ENCODE data around the gene GNG12. TPM values are rescaled to one million over a fixed set of nuclear protein-coding genes. Genes with fewer than 3 reads are reported as not detected.

Gene GNG12
- total RNA-seq, 2 experiments from 2014 or later, result 0.05 TPM

DNA sequence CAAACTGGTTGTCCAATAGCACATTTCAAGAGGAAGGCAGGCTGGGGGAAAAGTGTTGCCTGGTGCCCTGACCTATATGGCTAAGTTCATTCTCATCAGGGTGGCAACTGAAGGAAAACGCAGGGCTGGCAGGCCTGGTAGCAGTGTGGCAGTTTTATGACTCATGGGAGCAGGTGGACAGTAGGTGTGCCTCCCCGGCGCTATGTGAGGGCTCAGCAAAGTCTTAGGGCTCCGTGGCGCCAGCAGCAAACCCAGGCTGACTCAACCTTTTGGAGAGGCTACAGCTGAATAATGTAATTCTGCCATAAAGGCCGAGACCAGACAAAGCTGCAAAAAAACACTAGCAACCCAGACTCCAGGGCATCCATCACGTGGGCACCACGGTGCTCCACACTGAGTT, 124.7 kb downstream of the GNG12 start:
- H3K36me3 Mint-ChIP-seq (ENCODE audit: low read depth), result no peaks in the 10 kb centered on the region
- no peak for DNase-seq
- H3K9me3 Mint-ChIP-seq, result no peaks in the 10 kb centered on the region
- no peak overlapping the region for H3K4me3 Mint-ChIP-seq
- H3K27me3 Mint-ChIP-seq, result peaks cover 5% of the 10 kb centered on the region
- H3K4me1 Mint-ChIP-seq, result peaks cover 2% of the 10 kb centered on the region
- POLR2A ChIA-PET, result no interaction called here
- no peak overlapping the region for H3K27ac Mint-ChIP-seq
- CTCF ChIA-PET, result no interaction called here

DNA sequence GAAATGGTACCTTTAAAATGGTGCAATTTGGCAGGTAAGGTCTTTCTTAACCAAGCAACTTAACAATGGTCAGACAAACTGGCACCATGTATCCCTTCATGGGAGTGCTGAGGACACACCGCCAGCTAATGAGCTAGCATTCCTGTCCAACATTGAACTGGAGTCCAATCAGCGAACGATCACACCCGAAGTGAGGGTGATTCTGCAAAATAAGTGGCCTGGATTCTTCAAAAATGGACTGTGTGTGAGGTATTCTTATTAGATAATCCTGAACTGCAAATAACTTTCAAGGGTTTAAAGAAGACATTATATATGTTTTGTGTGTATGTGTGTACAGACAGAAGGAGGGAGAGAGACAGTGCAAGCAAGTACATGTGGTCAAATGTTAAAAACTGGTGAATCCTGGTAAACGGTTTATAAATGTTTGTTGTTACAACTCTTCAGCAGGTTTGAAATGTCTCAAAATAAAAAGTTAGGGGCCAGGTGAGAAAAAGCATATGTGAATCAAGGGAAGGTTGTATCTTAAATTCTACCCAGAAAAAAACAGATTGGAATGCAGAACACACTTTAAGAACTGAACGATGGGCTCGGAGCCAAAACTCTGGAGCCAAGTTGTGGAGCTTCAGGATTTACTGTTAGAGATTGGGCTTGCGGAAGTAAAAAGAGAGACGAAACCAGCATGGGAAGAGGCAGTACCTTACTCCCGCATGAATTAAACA, 127.4 kb downstream of the GNG12 start:
- H3K27me3 Mint-ChIP-seq, result peaks cover 5% of the 10 kb centered on the region
- H3K4me1 Mint-ChIP-seq, result no peaks in the 10 kb centered on the region
- ChIA-PET CTCF (no interaction called here), POLR2A (no interaction called here)
- H3K9me3 Mint-ChIP-seq, result no peaks in the 10 kb centered on the region
- no peak overlapping the region for H3K4me3 Mint-ChIP-seq
- H3K27ac Mint-ChIP-seq, result no peak overlapping the region
- DNase-seq, result no peak
- no peaks in the 10 kb centered on the region for H3K36me3 Mint-ChIP-seq (ENCODE audit: low read depth)

DNA sequence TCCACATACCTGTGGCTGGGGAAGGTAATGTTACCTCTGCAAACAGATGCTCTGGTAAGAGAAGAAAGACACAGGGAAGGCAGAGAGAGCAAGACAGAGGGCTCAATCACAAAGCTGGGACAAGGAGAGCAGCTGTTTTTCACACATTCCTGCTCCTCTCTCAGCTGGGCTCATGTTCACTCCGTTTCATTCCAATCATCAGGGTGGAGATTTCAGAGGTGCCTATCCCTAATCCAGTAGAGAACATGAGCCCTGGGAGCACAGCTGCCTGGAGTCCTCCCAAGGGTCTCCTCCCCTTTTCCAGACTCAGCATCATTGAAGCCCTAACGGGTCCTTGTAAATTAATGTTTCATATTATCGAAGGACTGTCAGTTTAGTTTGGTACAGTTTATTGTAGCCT, 128.9 kb downstream of the GNG12 start:
- no peaks in the 10 kb centered on the region for H3K36me3 Mint-ChIP-seq (ENCODE audit: low read depth)
- H3K27ac Mint-ChIP-seq, result no peak overlapping the region
- DNase-seq, result no peak
- H3K27me3 Mint-ChIP-seq, result peaks cover 5% of the 10 kb centered on the region
- ChIA-PET POLR2A (interaction anchor here (1.2 kb wide), 1 partner anchor 19 kb away, joined by 6 read pairs; the partner anchor contains the start of gene GADD45A), CTCF (interaction anchor here (3.6 kb wide), 1 partner anchor 57 kb away, joined by 11 read pairs; no protein-coding TSS in a partner anchor)
- no peak overlapping the region for H3K4me3 Mint-ChIP-seq
- no peaks in the 10 kb centered on the region for H3K9me3 Mint-ChIP-seq
- peaks cover 2% of the 10 kb centered on the region for H3K4me1 Mint-ChIP-seq

DNA sequence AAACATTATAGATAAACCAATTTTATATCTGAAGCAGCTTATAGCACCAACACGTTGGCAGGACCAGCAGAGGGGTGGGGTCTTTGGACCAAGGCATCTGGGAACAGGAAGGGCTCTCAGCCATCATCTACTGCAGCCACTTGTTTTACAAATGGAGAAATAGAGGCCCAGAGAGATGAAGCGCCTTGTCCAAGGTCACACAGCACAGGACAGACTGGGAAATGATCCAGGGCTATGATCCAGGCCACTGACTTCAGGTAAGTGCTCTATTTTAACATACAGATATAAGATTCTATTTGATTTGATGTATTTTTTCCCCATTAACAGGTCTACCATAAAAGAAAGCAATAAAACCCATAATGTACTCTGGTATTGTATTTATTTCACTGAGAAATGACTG, 131.4 kb downstream of the GNG12 start:
- CTCF ChIA-PET, result interaction anchor here (3.6 kb wide), 1 partner anchor 59 kb away, joined by 11 read pairs; no protein-coding TSS in a partner anchor
- H3K36me3 Mint-ChIP-seq (ENCODE audit: low read depth), result no peaks in the 10 kb centered on the region
- H3K4me3 Mint-ChIP-seq, result no peak overlapping the region
- no peaks in the 10 kb centered on the region for H3K9me3 Mint-ChIP-seq
- H3K27ac Mint-ChIP-seq, result no peak overlapping the region
- peaks cover 2% of the 10 kb centered on the region for H3K4me1 Mint-ChIP-seq
- POLR2A ChIA-PET, result no interaction called here
- H3K27me3 Mint-ChIP-seq, result peaks cover 5% of the 10 kb centered on the region
- DNase-seq, result no peak

DNA sequence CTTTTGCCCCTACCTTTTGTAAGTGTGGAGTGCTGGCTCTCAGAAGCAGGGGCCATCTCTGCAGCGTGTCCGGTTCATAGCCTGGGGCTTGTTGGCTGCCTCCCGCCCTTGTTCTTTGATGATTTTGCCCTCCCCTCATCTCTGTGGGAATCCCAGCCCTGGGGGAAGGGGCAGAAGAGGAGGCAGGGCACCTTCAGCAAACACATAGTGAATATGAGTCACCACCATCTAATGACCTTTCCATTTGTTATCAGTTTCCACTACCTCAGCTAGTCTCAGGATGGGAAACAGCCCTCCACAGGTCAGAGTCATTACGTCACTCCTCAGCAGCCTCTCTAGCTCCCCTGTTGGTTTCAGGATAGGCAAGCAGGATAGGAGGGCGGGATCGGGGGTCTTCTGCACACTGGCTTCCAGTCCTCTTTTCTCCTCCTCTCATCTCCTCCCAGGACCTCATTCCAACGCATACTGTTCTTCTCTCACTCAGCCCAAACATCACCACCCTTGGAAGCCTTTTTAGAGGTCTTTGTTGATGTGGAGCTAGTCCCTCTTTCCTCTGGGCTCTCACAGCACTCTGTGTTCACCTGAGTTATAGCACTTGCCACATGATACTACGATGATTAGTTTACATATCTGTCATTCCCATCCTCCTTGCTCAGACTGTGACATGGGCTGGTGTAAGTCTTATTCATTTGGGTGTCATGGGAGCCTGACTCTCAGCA, 132.4 kb downstream of the GNG12 start:
- DNase-seq, result no peak
- ChIA-PET POLR2A (no interaction called here), CTCF (interaction anchor here (1.0 to 3.6 kb wide), 2 partner anchors 60 to 66 kb away, joined by 3 to 11 read pairs; no protein-coding TSS in a partner anchor)
- no peaks in the 10 kb centered on the region for H3K36me3 Mint-ChIP-seq (ENCODE audit: low read depth)
- H3K4me1 Mint-ChIP-seq, result peaks cover 2% of the 10 kb centered on the region
- H3K27me3 Mint-ChIP-seq, result peaks cover 1% of the 10 kb centered on the region
- H3K27ac Mint-ChIP-seq, result no peak overlapping the region
- no peaks in the 10 kb centered on the region for H3K9me3 Mint-ChIP-seq
- H3K4me3 Mint-ChIP-seq, result no peak overlapping the region

DNA sequence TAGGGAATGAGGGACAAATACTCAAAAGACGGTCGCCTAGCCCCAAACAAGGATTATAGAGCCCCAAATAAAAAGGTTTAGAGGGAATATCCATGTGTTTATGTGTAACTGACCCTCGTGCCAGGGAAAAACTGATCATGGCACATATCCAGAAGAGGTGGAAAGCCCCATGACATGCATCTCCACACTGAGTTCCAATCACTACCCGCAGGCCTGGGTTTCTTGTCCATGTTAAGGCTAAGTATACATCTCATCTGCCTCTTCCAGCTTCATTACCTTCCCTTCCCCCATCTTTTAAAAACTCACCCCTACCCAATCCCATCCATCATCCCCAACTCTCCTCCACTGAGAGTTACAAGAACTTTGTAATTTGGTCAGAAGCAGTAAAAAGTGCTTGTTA, 133.0 kb downstream of the GNG12 start:
- Mint-ChIP-seq H3K4me3 (no peak overlapping the region), H3K27ac (no peak overlapping the region), H3K36me3 (ENCODE audit: low read depth) (no peaks in the 10 kb centered on the region), H3K4me1 (peaks cover 2% of the 10 kb centered on the region), H3K27me3 (no peaks in the 10 kb centered on the region), H3K9me3 (no peaks in the 10 kb centered on the region)
- ChIA-PET POLR2A (no interaction called here), CTCF (no interaction called here)
- no peak for DNase-seq

DNA sequence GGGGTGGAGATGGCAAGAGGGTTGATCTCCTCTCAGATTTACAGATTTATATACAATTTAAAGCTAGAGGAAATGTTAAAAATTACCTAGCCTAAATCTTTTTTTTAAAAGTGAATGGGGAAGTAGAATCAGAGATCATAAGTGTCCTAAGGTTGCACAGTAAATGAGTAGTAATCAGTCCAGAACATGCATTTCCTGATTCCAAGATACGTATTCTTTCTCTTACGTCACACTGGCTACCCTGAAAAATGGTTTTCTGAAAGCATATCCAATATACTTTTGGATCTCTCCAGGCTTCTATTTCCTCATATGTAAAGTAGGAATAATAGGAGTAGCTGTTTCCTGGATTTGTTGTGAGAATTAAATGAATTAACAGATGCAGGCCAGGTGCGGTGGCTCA, 136.6 kb downstream of the GNG12 start:
- no peaks in the 10 kb centered on the region for H3K27me3 Mint-ChIP-seq
- DNase-seq, result no peak
- peaks cover 2% of the 10 kb centered on the region for H3K4me1 Mint-ChIP-seq
- H3K27ac Mint-ChIP-seq, result no peak overlapping the region
- ChIA-PET CTCF (no interaction called here), POLR2A (interaction anchor here (0.9 kb wide), 1 partner anchor 10 kb away, joined by 3 read pairs; no protein-coding TSS in a partner anchor)
- H3K36me3 Mint-ChIP-seq (ENCODE audit: low read depth), result no peaks in the 10 kb centered on the region
- no peaks in the 10 kb centered on the region for H3K9me3 Mint-ChIP-seq
- H3K4me3 Mint-ChIP-seq, result no peak overlapping the region

DNA sequence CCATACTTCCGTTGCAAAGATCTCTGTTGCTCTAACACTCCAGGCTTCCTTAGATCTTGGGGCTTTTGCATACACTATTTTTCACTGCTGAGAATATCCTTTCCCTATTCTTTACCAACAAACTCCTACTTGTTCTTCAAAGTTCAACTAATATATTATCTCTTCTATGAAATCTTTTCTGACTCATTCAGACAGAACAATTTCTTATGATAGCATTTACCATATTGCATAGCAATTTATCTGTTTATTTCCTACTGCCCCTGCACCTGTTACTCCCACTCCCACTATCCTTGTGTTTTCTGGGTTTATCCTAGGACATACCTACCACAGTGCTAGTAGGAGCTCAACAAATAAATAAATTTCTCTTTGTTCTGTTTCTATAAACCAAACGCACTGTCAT, 137.3 kb downstream of the GNG12 start:
- H3K9me3 Mint-ChIP-seq, result no peaks in the 10 kb centered on the region
- POLR2A ChIA-PET, result interaction anchor here (0.9 kb wide), 1 partner anchor 9 kb away, joined by 3 read pairs; no protein-coding TSS in a partner anchor
- no peak overlapping the region for H3K4me3 Mint-ChIP-seq
- no peak overlapping the region for H3K27ac Mint-ChIP-seq
- no peak for DNase-seq
- CTCF ChIA-PET, result no interaction called here
- H3K36me3 Mint-ChIP-seq (ENCODE audit: low read depth), result no peaks in the 10 kb centered on the region
- H3K27me3 Mint-ChIP-seq, result no peaks in the 10 kb centered on the region
- peaks cover 2% of the 10 kb centered on the region for H3K4me1 Mint-ChIP-seq

DNA sequence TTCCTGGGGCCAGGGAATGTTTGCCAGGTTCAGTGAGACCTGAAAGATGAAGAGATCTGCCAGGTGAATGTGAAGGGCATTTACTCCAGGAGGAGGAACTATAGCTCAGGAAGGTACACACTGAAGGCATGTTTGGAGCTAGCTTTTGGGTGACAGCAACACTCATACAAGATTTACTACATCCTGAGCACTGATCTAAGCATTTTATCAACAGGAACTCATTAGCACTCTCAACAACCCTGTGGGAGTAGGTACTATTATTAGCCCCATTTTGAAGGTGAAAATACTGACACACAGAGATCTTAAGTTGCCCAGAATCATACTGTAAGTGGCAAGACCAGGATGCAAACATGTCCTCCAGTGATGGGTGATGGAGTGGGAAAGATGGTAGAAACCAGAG, 141.6 kb downstream of the GNG12 start:
- peaks cover 20% of the 10 kb centered on the region for H3K4me1 Mint-ChIP-seq
- no peak for DNase-seq
- H3K36me3 Mint-ChIP-seq (ENCODE audit: low read depth), result peaks cover 23% of the 10 kb centered on the region
- CTCF ChIA-PET, result interaction anchor here (0.7 to 2.1 kb wide), 3 partner anchors 27 to 813 kb away, joined by 3 to 5 read pairs (median 4); no protein-coding TSS in a partner anchor
- no peak overlapping the region for H3K27ac Mint-ChIP-seq
- H3K27me3 Mint-ChIP-seq, result no peaks in the 10 kb centered on the region
- POLR2A ChIA-PET, result no interaction called here
- H3K4me3 Mint-ChIP-seq, result no peak overlapping the region
- no peaks in the 10 kb centered on the region for H3K9me3 Mint-ChIP-seq

DNA sequence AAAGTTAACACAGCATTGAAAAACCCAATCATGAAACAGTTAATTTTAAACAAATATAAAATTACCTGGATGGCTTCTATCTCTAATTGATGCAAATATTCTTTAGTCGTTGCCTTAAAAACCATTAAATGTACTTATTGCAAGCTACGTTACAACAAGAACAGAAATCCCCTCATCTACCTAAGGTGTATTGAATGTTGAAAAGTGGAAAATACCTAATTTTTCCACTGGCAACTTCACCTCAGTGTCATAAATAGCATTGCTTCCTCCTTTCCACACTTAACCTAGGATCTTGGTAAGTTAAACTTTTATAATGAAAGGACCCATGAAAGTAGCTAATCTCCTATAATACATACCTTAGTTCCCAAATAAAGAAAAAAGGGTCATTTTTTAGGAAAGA, 142.9 kb downstream of the GNG12 start:
- Mint-ChIP-seq H3K4me1 (peaks cover 23% of the 10 kb centered on the region), H3K4me3 (no peak overlapping the region), H3K27ac (no peak overlapping the region), H3K36me3 (ENCODE audit: low read depth) (peaks cover 29% of the 10 kb centered on the region), H3K9me3 (no peaks in the 10 kb centered on the region), H3K27me3 (no peaks in the 10 kb centered on the region)
- POLR2A ChIA-PET, result no interaction called here
- CTCF ChIA-PET, result interaction anchor here (2.1 kb wide), 1 partner anchor 70 kb away, joined by 5 read pairs; no protein-coding TSS in a partner anchor
- no peak for DNase-seq

DNA sequence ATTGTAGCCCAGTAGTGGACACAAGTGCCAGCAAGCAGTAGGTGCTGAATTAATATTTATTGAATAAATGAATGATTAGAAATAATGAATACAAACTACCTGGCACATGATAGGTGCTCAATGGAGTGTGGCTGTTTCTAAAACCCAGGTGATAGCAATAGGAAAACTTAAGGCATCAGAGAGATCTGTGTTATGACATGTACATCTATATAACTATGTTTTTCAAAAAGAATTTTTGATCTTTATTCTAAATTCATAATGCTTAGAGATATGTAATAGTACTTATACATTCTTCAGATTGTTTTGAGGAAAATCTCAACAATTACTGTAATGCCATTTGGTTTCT, 143.3 kb downstream of the GNG12 start:
- peaks cover 30% of the 10 kb centered on the region for H3K36me3 Mint-ChIP-seq (ENCODE audit: low read depth)
- no peaks in the 10 kb centered on the region for H3K27me3 Mint-ChIP-seq
- H3K4me3 Mint-ChIP-seq, result no peak overlapping the region
- H3K4me1 Mint-ChIP-seq, result peaks cover 24% of the 10 kb centered on the region
- H3K9me3 Mint-ChIP-seq, result no peaks in the 10 kb centered on the region
- CTCF ChIA-PET, result no interaction called here
- no peak overlapping the region for H3K27ac Mint-ChIP-seq
- no peak for DNase-seq
- POLR2A ChIA-PET, result no interaction called here

DNA sequence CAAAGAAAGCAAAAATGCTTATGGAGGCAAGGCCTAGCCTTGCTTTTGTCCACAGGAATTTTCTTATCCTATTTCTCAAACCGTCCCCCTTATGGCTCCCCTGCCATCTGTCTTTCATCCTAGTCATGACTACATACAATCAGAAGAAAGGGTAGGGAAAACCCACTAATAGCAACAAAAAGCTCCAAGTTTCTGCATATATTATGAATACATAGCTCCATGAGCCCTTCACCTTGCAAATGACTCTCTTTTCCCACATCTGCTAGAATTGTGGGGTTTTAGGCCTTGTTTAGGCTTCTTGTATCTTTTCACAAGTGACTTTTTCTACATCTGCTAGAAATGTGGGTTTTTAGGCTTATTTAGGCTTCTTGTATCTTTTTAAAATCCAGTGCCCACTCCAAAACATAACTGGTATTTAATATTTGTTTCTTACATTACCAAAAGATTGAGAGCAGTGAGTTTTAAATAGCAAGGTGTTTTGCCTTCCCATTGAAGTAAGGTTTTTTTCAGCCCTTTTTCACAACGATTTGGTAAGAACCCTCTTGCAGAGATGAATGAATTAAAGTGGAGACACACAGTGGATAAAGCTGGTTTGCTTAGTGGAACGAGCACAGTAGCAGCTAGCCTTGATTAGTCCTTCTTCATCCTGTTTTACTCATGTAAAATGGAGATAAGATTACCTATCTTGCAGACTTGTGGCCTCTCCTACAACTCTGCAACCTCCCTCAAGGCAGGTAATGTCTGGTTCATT, 143.8 kb downstream of the GNG12 start:
- Mint-ChIP-seq H3K4me3 (no peak overlapping the region), H3K36me3 (ENCODE audit: low read depth) (peaks cover 31% of the 10 kb centered on the region), H3K27me3 (no peaks in the 10 kb centered on the region), H3K27ac (no peak overlapping the region), H3K4me1 (peaks cover 30% of the 10 kb centered on the region), H3K9me3 (no peaks in the 10 kb centered on the region)
- ChIA-PET CTCF (no interaction called here), POLR2A (no interaction called here)
- no peak for DNase-seq

DNA sequence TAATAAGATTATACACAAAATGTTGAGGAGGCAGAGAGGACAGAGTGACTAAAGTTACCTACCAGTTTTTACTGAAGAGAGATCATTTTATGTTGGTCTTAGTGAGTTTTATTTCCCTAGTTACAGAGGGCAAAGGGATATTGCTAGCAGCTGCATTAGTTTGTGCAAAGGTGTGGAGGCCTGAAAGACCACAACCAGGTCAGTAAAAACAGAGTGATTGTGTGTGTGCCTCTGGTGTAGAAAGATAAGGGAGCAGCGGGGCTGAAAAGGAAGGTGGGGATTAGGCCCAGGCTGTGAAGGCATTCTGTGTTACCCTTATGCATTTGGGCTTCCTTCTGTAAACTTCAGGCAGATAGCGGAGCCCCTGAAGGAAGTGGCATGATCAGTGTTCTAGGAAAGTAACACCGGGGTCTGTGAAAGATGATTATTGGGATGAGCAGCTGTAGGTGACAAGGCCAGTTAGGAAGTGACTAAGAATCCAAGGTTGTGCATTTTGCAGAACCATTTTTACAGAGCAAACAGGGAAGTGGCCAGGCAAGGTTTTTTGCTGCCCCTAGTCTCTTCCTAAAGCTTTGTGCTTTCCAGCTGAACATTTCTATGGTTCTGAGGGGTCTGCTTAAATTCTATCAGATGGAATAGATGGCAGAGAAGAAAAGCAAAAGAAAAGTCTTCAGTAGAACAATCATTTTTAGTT, 144.6 kb downstream of the GNG12 start:
- ChIA-PET CTCF (no interaction called here), POLR2A (no interaction called here)
- DNase-seq, result no peak
- H3K4me3 Mint-ChIP-seq, result no peak overlapping the region
- no peaks in the 10 kb centered on the region for H3K9me3 Mint-ChIP-seq
- no peaks in the 10 kb centered on the region for H3K27me3 Mint-ChIP-seq
- H3K27ac Mint-ChIP-seq, result no peak overlapping the region
- peaks cover 31% of the 10 kb centered on the region for H3K36me3 Mint-ChIP-seq (ENCODE audit: low read depth)
- peaks cover 38% of the 10 kb centered on the region for H3K4me1 Mint-ChIP-seq
